Neuron (in vitro differentiated cells): ENCODE data around the gene FOXD3.

ENCODE experiments used
- H2AFZ ChIP-seq: one replicate; pipeline ENCODE4 v1.6.1; 2013; ENCODE audit warnings: low read depth, mild to moderate bottlenecking, inconsistent platforms, low read length, moderate library complexity
- H3K27me3 ChIP-seq: one replicate; pipeline ENCODE4 v1.6.1; 2013; ENCODE audit warnings: low read length; ENCODE audit not compliant: insufficient read depth
- H3K36me3 ChIP-seq: one replicate; pipeline ENCODE4 v1.6.1; 2013; ENCODE audit warnings: low read length; ENCODE audit not compliant: insufficient read depth
- H3K4me1 ChIP-seq: one replicate; pipeline ENCODE4 v1.6.1; 2013; ENCODE audit warnings: low read length; ENCODE audit not compliant: insufficient read depth
- H3K4me3 ChIP-seq: 2 replicates; pipeline ENCODE4 v1.5.1; 2013; ENCODE audit warnings: mild to moderate bottlenecking, low read length, moderate library complexity
- H3K9me3 ChIP-seq: one replicate; pipeline ENCODE4 v1.6.1; 2013; ENCODE audit warnings: low read length

Gene FOXD3

GRCh38 chr1:63325279-63325985 is 3.1 kb downstream of the FOXD3 start:
- no peak overlapping the region for H2AFZ ChIP-seq
- H3K4me3 ChIP-seq: no peak overlapping the region
- H3K27me3 ChIP-seq: peaks cover 95% of the 10 kb centered on the region
- H3K9me3 ChIP-seq: no peaks in the 10 kb centered on the region
- H3K4me1 ChIP-seq: peaks cover 8% of the 10 kb centered on the region
- no peaks in the 10 kb centered on the region for H3K36me3 ChIP-seq

DNA sequence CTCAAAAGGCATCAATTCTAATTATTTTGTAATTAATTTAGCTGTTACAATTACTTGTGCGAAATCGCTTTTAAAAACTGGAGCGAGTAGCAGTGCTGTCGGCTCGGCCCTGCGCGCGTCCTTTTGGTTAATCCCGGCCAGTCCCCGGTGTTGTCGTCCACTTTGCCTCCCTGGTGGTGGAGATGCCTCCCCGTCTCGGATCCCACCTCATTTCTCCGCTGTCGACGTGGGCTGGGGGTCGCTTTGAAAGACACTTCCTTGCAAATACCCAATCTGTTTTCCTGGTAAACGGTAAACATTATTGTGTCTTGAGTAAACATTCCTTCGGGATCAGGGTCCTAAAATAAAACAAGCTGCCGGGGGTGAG is 3.7 kb downstream of the FOXD3 start:
- no peaks in the 10 kb centered on the region for H3K9me3 ChIP-seq
- H3K27me3 ChIP-seq: peaks cover 95% of the 10 kb centered on the region
- no peak overlapping the region for H3K4me3 ChIP-seq
- no peak overlapping the region for H2AFZ ChIP-seq
- H3K4me1 ChIP-seq: peaks cover 8% of the 10 kb centered on the region
- no peaks in the 10 kb centered on the region for H3K36me3 ChIP-seq

GRCh38 chr1:63326473-63327380 is 4.4 kb downstream of the FOXD3 start:
- H2AFZ ChIP-seq: no peak overlapping the region
- H3K9me3 ChIP-seq: no peaks in the 10 kb centered on the region
- peaks cover 6% of the 10 kb centered on the region for H3K4me1 ChIP-seq
- H3K27me3 ChIP-seq: peaks cover 93% of the 10 kb centered on the region
- no peak overlapping the region for H3K4me3 ChIP-seq
- H3K36me3 ChIP-seq: no peaks in the 10 kb centered on the region

DNA sequence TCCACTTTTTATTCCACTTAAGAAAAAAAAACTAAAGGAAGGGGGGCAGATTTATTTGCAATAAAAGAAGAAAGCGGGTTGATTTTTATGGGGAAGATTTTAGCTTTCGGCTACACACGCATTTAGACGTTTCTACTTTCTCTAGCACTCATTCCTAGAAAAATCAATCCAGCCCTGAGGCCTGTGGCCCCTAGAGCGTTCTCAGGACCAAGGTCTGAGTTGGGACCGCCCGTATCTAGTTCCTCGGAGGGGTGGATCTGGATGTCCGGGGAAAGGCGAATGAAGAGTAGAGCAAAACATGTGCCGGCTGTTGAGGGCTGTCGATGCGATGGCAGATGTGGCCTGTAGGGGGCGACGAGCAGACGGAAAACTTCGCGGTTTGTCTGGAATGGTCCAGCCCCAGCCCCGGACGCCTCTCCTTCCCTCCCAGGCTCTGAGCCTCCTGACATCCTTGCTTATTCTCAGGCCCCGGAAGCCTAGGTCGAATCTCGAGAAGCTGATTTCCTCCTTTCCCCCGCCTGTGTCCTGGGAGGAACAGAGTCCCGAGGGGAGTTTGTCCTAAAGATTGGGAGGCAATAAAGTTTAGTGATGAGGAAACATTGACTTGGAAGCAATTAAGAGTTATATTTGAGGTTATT is 5.2 kb downstream of the FOXD3 start:
- Histone ChIP-seq H3K4me3 (no peak overlapping the region), H3K27me3 (peaks cover 91% of the 10 kb centered on the region), H2AFZ (no peak overlapping the region), H3K4me1 (no peaks in the 10 kb centered on the region), H3K9me3 (no peaks in the 10 kb centered on the region), H3K36me3 (no peaks in the 10 kb centered on the region)

DNA sequence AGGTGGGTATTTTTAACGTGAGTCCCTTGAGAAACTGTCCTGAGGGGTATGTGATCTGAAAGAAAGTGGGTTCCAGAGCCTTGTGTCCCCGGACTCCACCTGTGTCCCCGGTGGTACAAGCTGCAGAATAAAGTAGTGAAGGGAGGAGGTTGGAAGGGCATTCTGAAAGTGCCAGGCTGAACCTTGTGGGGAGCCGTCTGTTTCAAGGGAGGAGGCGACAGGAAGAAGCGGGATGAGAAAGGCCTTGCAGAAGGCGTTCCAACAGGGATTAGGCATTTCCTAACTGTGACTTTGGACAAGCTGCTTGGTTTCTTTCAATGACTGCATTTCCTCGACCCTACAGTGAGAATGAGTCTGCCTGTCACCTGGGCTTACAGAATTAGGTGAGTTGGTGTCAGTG is 5.8 kb downstream of the FOXD3 start:
- no peak overlapping the region for H3K4me3 ChIP-seq
- no peaks in the 10 kb centered on the region for H3K9me3 ChIP-seq
- H2AFZ ChIP-seq: no peak overlapping the region
- peaks cover 89% of the 10 kb centered on the region for H3K27me3 ChIP-seq
- H3K4me1 ChIP-seq: no peaks in the 10 kb centered on the region
- H3K36me3 ChIP-seq: no peaks in the 10 kb centered on the region

GRCh38 chr1:63328781-63329180 is 6.4 kb downstream of the FOXD3 start:
- Histone ChIP-seq H3K4me3 (no peak overlapping the region), H3K27me3 (peaks cover 86% of the 10 kb centered on the region)

DNA sequence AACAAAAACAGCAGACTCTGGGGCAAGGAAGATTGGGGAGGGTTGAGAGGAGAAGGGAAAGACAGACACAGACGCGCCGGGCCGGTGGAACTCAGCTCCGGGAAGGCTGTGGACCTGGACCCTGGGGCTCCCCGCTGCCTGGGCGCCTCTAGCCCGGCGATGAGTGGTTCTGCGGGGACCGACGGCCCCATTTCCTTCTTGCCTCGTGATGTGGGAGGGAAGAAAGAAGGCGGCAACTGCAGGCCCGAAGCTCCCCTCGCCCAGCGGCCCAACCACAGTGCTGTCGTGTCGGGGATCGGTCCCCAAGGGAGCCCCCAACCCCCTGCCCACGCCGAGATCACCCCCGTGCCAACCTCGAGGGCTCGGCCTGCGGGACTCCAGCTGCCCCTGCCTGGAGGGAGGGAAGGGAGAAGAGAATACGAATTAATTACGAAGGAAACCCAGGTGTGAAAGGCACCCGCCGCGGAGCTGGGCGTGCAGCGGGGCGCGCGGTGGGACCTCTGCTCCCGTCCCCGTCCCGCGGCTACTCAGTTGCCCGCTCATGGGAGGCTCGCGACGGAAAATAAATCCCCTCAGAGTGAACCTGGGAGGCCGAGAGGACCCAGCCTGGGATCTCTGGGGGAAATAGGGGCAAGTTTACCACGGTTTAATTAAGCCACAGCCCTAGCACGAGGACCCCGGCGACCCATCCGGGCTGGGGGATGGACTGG is 7.4 kb downstream of the FOXD3 start:
- Histone ChIP-seq H3K4me3 (no peak overlapping the region), H3K9me3 (no peaks in the 10 kb centered on the region), H3K27me3 (peaks cover 78% of the 10 kb centered on the region), H3K36me3 (no peaks in the 10 kb centered on the region), H3K4me1 (no peaks in the 10 kb centered on the region), H2AFZ (no peak overlapping the region)

More at GRCh38 chr1:63328781-63329180, 6.4 kb downstream of the FOXD3 start:
- Histone ChIP-seq H3K36me3 (no peaks in the 10 kb centered on the region), H3K4me1 (no peaks in the 10 kb centered on the region), H2AFZ (no peak overlapping the region), H3K9me3 (no peaks in the 10 kb centered on the region)

DNA sequence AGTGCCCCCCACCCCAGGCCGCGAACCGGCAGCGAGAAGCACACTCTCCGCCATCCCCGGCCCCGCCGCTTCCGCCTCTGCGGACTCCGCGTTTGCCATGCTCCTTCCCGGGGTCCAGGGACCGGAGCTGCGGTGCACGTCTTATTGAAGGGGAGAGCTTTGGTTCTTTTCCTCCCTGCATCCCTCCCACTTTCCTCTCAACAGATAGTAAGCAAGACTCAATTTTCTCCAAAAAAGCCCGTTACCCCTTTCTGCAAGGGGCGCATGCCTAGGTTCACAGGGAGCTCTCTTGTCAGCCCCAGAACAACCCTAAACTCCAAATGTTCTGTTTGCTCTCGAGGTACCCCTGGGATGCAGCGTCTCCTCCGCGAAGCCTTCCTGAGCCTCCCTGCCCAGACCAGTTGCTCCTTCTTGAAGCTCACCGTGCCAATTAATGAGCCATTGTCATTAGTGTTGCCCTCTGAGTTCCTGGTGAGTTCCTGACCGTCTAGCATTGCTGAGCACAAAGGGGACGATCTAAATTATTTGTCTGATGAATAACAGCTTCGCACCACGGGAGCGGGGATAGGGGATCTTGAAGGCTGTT is 8.1 kb downstream of the FOXD3 start:
- no peak overlapping the region for H3K4me3 ChIP-seq
- H3K27me3 ChIP-seq: peaks cover 81% of the 10 kb centered on the region

DNA sequence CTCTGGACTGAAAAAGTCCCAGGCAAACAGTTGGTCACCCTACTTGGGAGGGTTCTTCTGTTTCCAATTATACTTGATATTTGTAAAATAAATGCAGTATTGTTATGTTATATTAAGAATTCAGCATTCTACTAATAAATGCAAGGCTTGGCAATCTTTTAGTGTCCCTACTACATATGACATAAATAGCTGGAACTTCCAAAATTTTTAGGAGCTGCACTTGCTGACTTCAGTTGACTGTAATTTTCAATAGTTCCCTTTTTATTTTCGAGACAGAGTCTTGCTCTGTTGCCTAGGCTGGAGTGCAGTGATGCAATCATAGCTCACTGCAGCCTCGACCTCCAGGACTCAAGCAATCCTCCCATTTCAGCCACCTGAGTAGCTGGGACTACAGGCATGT is 20.0 kb downstream of the FOXD3 start:
- Histone ChIP-seq H3K27me3 (peaks cover 3% of the 10 kb centered on the region), H2AFZ (no peak overlapping the region), H3K36me3 (no peaks in the 10 kb centered on the region), H3K4me1 (no peaks in the 10 kb centered on the region), H3K9me3 (no peaks in the 10 kb centered on the region), H3K4me3 (no peak overlapping the region)

More for the DNA sequence above, 8.1 kb downstream of the FOXD3 start:
- Histone ChIP-seq H3K36me3 (no peaks in the 10 kb centered on the region), H2AFZ (no peak overlapping the region), H3K4me1 (no peaks in the 10 kb centered on the region), H3K9me3 (no peaks in the 10 kb centered on the region)

- H3K27me3 ChIP-seq: peaks cover 4% of the 10 kb centered on the region
- no peaks in the 10 kb centered on the region for H3K9me3 ChIP-seq
- H3K4me3 ChIP-seq: no peak overlapping the region
- no peak overlapping the region for H2AFZ ChIP-seq
- no peaks in the 10 kb centered on the region for H3K36me3 ChIP-seq
- no peaks in the 10 kb centered on the region for H3K4me1 ChIP-seq
These were observed 21.6 kb downstream of the FOXD3 start for GRCh38 chr1:63343922-63344321.

- H3K27me3 ChIP-seq: peaks cover 23% of the 10 kb centered on the region
- no peak overlapping the region for H2AFZ ChIP-seq
- H3K4me3 ChIP-seq: no peak overlapping the region
- no peaks in the 10 kb centered on the region for H3K36me3 ChIP-seq
- H3K4me1 ChIP-seq: no peaks in the 10 kb centered on the region
- H3K9me3 ChIP-seq: no peaks in the 10 kb centered on the region
These were observed 28.0 kb downstream of the FOXD3 start for GRCh38 chr1:63350320-63350719.

GRCh38 chr1:63352736-63353135 is 30.4 kb downstream of the FOXD3 start:
- no peaks in the 10 kb centered on the region for H3K36me3 ChIP-seq
- no peak overlapping the region for H2AFZ ChIP-seq
- H3K4me3 ChIP-seq: no peak overlapping the region
- H3K27me3 ChIP-seq: peaks cover 28% of the 10 kb centered on the region
- no peaks in the 10 kb centered on the region for H3K9me3 ChIP-seq
- H3K4me1 ChIP-seq: no peaks in the 10 kb centered on the region
